ACHN (cell line): ENCODE results near the gene AGPS.
A peak's percentile ranks its signal among the peaks of the same experiment; 100 is the strongest.
"Not testable (repeated sequence)": the region's sequence is repeated elsewhere in the genome, so short reads cannot be mapped to it uniquely, and the experiment has no call there.

ENCODE experiments used
- DNase-seq: peaks from one replicate; pipeline ENCODE4 v3.0.0-alpha.2; 2015
- in situ Hi-C: cut with HindIII; loops from 2 replicates; pipeline ENCODE4 v1.10.0; 2017; ENCODE audit warnings: low sequenced_read_pairs, low pct_ligation_motif_present, low pct_unique_long_range_greater_than_20kb

Gene AGPS

GRCh38 chr2:177455187-177455586 lies 62.6 kb downstream of the AGPS start:
- in situ Hi-C loops, result no loop called here
- DNase-seq, result no peak

GRCh38 chr2:177459756-177460155 lies 67.2 kb downstream of the AGPS start:
- in situ Hi-C loops, result not testable (repeated sequence)

GRCh38 chr2:177460973-177461585 lies 68.5 kb downstream of the AGPS start:
- in situ Hi-C loops, result no loop called here
- DNase-seq, result no peak

More at GRCh38 chr2:177459756-177460155, 67.2 kb downstream of the AGPS start:
- not testable (repeated sequence) for DNase-seq

- no peak for DNase-seq
- in situ Hi-C loops, result no loop called here
Observed at GRCh38 chr2:177464549-177464948, 72.0 kb downstream of the AGPS start.

GRCh38 chr2:177465400-177466138 lies 73.0 kb downstream of the AGPS start:
- no peak for DNase-seq
- in situ Hi-C loops, result no loop called here

GRCh38 chr2:177466337-177467195 lies 74.0 kb downstream of the AGPS start:
- no peak for DNase-seq
- in situ Hi-C loops, result no loop called here

- in situ Hi-C loops, result no loop called here
- DNase-seq, result no peak
Observed at GRCh38 chr2:177467646-177468045, 75.1 kb downstream of the AGPS start.

- in situ Hi-C loops, result no loop called here
- DNase-seq, result peak; percentile 24
Observed at GRCh38 chr2:177471990-177472389, 79.4 kb downstream of the AGPS start.

- no peak for DNase-seq
- in situ Hi-C loops, result no loop called here
Observed at GRCh38 chr2:177474301-177474700, 81.7 kb downstream of the AGPS start.

GRCh38 chr2:177474998-177475397 lies 82.4 kb downstream of the AGPS start:
- in situ Hi-C loops, result no loop called here
- peak; percentile 49 for DNase-seq

GRCh38 chr2:177476897-177477296 lies 84.3 kb downstream of the AGPS start:
- in situ Hi-C loops, result no loop called here

GRCh38 chr2:177478029-177478428 lies 85.5 kb downstream of the AGPS start:
- in situ Hi-C loops, result no loop called here
- DNase-seq, result peak; percentile 9

More at GRCh38 chr2:177476897-177477296, 84.3 kb downstream of the AGPS start:
- no peak for DNase-seq

- in situ Hi-C loops, result no loop called here
- no peak for DNase-seq
Observed at GRCh38 chr2:177478907-177479306, 86.3 kb downstream of the AGPS start.

- DNase-seq, result no peak
- in situ Hi-C loops, result no loop called here
Observed at GRCh38 chr2:177482195-177482594, 89.6 kb downstream of the AGPS start.

- no peak for DNase-seq
- in situ Hi-C loops, result no loop called here
Observed at GRCh38 chr2:177483531-177483930, 91.0 kb downstream of the AGPS start.

- in situ Hi-C loops, result no loop called here
- no peak for DNase-seq
Observed at GRCh38 chr2:177484180-177484795, 91.7 kb downstream of the AGPS start.

GRCh38 chr2:177485657-177486056 lies 93.1 kb downstream of the AGPS start:
- in situ Hi-C loops, DNase-seq: not testable (repeated sequence)

- in situ Hi-C loops, result no loop called here
- peak; percentile 58 for DNase-seq
Observed at GRCh38 chr2:177489719-177490301, 97.2 kb downstream of the AGPS start.
